ENCODE results near the gene MAD1L1.

Gene MAD1L1

GRCh38 chr7:2139004-2139699 lies 93.6 kb downstream of the MAD1L1 start:
- no peak for DNase-seq
- Histone ChIP-seq H3K4me3 (ENCODE audit: low read depth, low read length) (no peak overlapping the region), H3K4me1 (peaks cover 8% of the 10 kb centered on the region), H3K9me3 (no peaks in the 10 kb centered on the region), H3K36me3 (peaks cover 9% of the 10 kb centered on the region; the same call in 1 of the 2 replicates), H3K27me3 (no peaks in the 10 kb centered on the region)
- no peak for TF ChIP-seq CTCF (IDR thresholded peaks at IDR 0.05; ENCODE audit: low read depth, low read length)

GRCh38 chr7:2138146-2138765 lies 94.5 kb downstream of the MAD1L1 start:
- no peak for TF ChIP-seq CTCF (IDR thresholded peaks at IDR 0.05; ENCODE audit: low read depth, low read length)
- Histone ChIP-seq H3K9me3 (no peaks in the 10 kb centered on the region), H3K4me3 (ENCODE audit: low read depth, low read length) (no peak overlapping the region), H3K4me1 (peaks cover 8% of the 10 kb centered on the region), H3K27me3 (no peaks in the 10 kb centered on the region), H3K36me3 (peaks cover 15% of the 10 kb centered on the region)
- DNase-seq: peak; percentile 46

DNA sequence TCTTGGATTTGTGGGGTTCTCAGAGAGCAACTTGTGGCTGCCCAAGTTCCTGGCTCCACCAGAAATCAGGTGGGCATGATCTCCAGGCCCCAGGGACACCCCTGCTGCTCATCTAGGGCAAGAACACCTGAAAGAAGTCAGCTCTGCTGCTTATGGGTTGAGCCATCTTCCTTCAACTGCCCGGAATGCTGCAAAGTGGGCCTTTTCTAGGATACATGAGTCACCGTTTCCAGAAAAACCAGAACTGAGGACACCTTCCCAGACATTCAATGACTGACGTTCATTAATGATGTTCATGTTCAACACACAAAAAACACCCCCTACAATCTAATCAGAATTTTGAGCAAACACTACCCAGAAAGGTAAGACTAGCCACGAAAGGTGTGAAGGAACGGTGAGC lies 98.0 kb downstream of the MAD1L1 start:
- Histone ChIP-seq H3K4me3 (ENCODE audit: low read depth, low read length) (no peak overlapping the region), H3K4me1 (peaks cover 14% of the 10 kb centered on the region), H3K36me3 (peaks cover 18% of the 10 kb centered on the region), H3K9me3 (no peaks in the 10 kb centered on the region), H3K27me3 (no peaks in the 10 kb centered on the region)
- no peak for DNase-seq
- no peak for TF ChIP-seq CTCF (IDR thresholded peaks at IDR 0.05; ENCODE audit: low read depth, low read length)

DNA sequence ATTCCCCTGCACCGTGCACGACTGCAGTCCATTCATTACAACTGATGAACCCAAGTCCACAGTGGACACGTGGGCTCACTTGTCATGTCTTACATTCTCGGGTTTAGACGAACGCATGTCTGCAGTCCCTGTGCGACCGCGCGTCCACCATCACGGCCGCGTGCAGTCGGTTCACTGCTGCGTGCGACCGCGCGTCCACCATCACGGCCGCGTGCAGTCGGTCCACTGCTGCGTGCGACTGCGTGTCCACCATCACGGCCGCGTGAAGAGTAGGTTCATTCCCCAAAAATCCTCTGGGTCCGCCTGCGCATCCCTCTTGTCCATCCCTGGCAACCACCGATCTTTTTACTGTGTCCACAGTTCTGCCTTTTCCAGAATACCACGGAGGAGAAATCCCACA lies 100.5 kb downstream of the MAD1L1 start:
- peaks cover 6% of the 10 kb centered on the region for H3K4me1 ChIP-seq
- no peak for TF ChIP-seq CTCF (IDR thresholded peaks at IDR 0.05; ENCODE audit: low read depth, low read length)
- H3K9me3 ChIP-seq: no peaks in the 10 kb centered on the region
- H3K4me3 ChIP-seq (ENCODE audit: low read depth, low read length): no peak overlapping the region
- no peak for DNase-seq
- H3K27me3 ChIP-seq: no peaks in the 10 kb centered on the region
- peaks cover 16% of the 10 kb centered on the region for H3K36me3 ChIP-seq

GRCh38 chr7:2131800-2132199 lies 100.9 kb downstream of the MAD1L1 start:
- Histone ChIP-seq H3K4me3 (ENCODE audit: low read depth, low read length) (no peak overlapping the region), H3K36me3 (peaks cover 16% of the 10 kb centered on the region), H3K9me3 (no peaks in the 10 kb centered on the region), H3K27me3 (no peaks in the 10 kb centered on the region), H3K4me1 (peaks cover 6% of the 10 kb centered on the region)
- no peak for DNase-seq
- no peak for TF ChIP-seq CTCF (IDR thresholded peaks at IDR 0.05; ENCODE audit: low read depth, low read length)

DNA sequence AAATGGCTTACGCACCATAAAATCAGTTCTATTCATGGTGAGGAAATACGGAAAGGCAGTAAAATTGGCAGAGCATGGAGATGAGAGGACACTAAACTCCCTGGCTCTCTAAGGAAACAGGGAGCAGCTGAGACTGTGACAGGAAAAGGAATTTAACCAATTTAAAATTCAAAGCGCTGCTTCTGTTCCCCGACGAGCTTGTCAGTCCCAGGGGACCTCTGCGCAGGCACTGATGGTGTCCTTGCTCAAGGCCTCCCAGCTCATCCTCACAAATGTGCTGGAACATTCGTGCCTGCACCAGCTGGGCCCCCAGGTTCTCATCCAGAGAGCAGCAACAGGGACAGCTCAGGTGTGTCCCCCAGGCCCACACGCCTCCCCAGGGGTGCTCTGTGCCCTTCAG lies 101.4 kb downstream of the MAD1L1 start:
- Histone ChIP-seq H3K36me3 (peaks cover 13% of the 10 kb centered on the region), H3K4me1 (peaks cover 6% of the 10 kb centered on the region), H3K4me3 (ENCODE audit: low read depth, low read length) (no peak overlapping the region), H3K27me3 (no peaks in the 10 kb centered on the region), H3K9me3 (no peaks in the 10 kb centered on the region)
- TF ChIP-seq CTCF (IDR thresholded peaks at IDR 0.05; ENCODE audit: low read depth, low read length): no peak
- peak; percentile 60 for DNase-seq

Data from BE2C (cell line).